VCaP (cell line): ENCODE data around the gene GTF2F2.

Experiments used
- H3K27ac ChIP-seq: fragments of 450-650 bp; 2 replicates; pipeline ENCODE4 v1.5.1; 2017
- TF ChIP-seq, protein P1 (sequence below): fragments of 450-650 bp; conservative IDR thresholded peaks from 2 replicates; pipeline ENCODE4 v1.5.1; 2017; ENCODE audit warnings: mild to moderate bottlenecking, moderate library complexity

The GTF2F2 gene

GRCh38 chr13:45206340-45206739 lies 86.0 kb downstream of the GTF2F2 start:
- TF ChIP-seq, protein P1, sequence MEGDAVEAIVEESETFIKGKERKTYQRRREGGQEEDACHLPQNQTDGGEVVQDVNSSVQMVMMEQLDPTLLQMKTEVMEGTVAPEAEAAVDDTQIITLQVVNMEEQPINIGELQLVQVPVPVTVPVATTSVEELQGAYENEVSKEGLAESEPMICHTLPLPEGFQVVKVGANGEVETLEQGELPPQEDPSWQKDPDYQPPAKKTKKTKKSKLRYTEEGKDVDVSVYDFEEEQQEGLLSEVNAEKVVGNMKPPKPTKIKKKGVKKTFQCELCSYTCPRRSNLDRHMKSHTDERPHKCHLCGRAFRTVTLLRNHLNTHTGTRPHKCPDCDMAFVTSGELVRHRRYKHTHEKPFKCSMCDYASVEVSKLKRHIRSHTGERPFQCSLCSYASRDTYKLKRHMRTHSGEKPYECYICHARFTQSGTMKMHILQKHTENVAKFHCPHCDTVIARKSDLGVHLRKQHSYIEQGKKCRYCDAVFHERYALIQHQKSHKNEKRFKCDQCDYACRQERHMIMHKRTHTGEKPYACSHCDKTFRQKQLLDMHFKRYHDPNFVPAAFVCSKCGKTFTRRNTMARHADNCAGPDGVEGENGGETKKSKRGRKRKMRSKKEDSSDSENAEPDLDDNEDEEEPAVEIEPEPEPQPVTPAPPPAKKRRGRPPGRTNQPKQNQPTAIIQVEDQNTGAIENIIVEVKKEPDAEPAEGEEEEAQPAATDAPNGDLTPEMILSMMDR = no peak
- peak overlapping the region; percentile 68 for H3K27ac ChIP-seq

GRCh38 chr13:45207319-45207718 lies 87.0 kb downstream of the GTF2F2 start:
- TF ChIP-seq, protein P1 = no peak
- H3K27ac ChIP-seq = peak overlapping the region; percentile 68

DNA sequence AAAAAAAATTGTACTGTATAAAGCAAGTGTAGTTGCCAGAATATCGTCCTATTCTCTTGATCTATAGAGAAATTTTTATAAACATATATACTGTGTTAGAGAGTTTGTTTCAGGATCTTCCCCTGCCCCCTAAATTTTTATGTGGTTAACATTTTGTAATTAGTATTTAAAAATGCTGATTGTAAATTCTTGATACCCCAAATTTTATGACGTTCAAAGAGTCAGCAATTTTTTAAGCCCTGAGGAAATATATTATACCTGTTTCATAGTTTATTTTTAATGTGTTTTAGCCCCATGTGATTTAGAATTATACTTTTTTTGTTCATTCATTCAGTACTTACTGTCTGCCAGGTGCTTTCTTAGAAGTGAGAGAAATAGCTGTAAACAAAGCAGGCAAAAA lies 87.8 kb downstream of the GTF2F2 start:
- TF ChIP-seq, protein P1 = no peak
- peak overlapping the region; percentile 68 for H3K27ac ChIP-seq

DNA sequence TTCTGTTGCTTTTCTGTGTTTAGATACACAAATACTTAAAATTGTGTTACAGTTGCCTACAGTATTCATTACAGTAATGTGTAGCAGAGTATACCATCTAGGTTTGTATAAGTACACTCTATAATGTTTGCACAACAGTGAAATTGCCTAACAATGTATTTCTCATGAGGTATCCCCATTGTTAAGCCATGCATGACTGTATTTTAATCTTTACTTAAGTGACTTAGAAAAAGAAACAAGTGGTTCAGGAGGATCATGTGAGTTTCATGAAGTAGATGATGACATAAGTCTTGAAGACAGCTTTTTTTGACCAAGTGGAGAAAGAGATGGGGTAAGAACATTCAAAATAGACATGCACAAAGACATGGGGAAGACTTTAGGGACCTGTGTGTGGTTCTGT lies 88.9 kb downstream of the GTF2F2 start:
- TF ChIP-seq, protein P1 = no peak
- no peak overlapping the region for H3K27ac ChIP-seq

DNA sequence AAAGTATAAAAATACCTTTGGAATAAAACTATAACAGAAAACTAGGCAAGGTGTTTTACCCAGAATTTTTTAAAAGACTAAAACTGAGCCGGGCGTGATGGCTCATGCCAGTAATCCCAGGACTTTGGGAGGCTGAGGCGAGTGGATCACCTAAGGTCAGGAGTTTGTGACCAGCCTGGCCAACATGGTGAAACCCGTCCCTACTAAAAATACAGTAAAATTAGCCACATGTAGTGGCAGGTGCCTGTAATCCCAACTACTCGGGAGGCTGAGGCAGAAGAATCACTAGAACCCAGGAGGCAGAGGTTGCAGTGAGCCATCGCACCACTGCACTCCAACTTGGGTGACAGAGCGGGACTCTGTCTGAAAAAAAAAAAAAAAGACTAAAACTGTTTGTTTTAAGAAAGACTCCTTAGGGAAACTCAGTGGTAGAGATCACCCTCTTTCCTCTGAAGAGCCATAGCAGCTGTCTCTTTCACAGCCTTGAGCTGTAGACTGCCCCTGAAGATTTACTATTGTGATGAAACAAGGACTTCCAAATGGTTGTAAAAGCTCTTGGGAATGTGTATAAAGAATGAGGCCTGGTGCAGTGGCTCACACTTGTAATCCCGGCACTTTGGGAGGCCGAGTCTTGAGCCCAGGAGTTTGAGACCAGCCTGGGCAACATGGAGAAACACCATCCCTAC lies 95.2 kb downstream of the GTF2F2 start:
- TF ChIP-seq, protein P1 = no peak
- no peak overlapping the region for H3K27ac ChIP-seq

- TF ChIP-seq, protein P1 = no peak
- H3K27ac ChIP-seq = no peak overlapping the region
Observed at GRCh38 chr13:45216193-45216592, 95.9 kb downstream of the GTF2F2 start.

DNA sequence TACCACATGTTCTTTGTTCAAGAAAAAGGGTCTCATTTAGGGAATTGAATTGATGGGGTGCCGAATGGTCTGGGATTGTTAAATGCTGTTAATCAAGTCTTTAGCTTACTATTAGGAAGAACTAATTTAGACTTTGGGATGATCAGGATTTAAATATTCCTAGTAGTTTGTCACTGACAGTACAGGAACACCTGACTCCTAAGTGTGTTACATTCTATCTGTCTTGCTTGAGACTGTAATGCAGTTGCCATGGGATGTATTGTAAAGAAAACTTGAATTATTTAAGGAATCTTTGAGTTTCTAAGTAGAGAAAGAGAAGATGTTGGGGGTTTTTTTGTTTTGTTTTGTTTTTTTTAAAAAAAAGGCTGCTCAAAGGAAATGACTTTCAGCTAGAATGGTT lies 98.4 kb downstream of the GTF2F2 start:
- H3K27ac ChIP-seq = no peak overlapping the region; the same call in 1 of the 2 replicates
- TF ChIP-seq, protein P1 = no peak
